ENCODE measurements around the gene PPP1R12A.
"Not testable (repeated sequence)": the region's sequence is repeated elsewhere in the genome, so short reads cannot be mapped to it uniquely, and the experiment has no call there.

PPP1R12A gene

DNA sequence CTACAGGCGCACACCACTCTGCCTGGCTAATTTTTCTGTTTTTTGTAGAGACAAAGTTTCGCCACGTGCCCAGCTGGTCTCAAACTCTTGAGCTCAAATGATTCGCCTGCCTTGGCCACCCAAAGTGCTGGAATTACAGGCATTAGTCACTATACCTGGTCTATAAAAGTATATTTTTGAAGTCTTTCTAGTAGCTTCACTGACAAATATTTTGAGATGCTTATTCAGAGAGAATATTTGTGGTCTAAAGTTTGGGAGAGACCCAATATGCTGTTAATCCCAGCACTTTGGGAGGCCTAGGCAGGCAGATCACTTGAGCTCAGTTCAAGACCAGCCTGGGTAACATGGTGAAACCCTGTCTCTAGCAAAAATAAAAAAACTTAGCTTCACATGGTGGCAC is 22.0 kb upstream of the PPP1R12A start:
- no peaks in the 10 kb centered on the region for H3K4me1 ChIP-seq (ENCODE audit: control insufficient read depth, low read depth, low read length)
- H3K4me3 ChIP-seq (ENCODE audit: low read length), result no peak overlapping the region
- H3K9me3 ChIP-seq (ENCODE audit: control insufficient read depth, low read depth, low read length), result no peaks in the 10 kb centered on the region
- H3K27ac ChIP-seq (ENCODE audit: low read length), result no peak overlapping the region
- no peak overlapping the region for H3K9ac ChIP-seq (ENCODE audit: low read length)
- H3K27me3 ChIP-seq (ENCODE audit: control insufficient read depth, insufficient read depth, low read length), result no peaks in the 10 kb centered on the region
- H3K36me3 ChIP-seq (ENCODE audit: control insufficient read depth, low read depth, low read length), result no peaks in the 10 kb centered on the region

DNA sequence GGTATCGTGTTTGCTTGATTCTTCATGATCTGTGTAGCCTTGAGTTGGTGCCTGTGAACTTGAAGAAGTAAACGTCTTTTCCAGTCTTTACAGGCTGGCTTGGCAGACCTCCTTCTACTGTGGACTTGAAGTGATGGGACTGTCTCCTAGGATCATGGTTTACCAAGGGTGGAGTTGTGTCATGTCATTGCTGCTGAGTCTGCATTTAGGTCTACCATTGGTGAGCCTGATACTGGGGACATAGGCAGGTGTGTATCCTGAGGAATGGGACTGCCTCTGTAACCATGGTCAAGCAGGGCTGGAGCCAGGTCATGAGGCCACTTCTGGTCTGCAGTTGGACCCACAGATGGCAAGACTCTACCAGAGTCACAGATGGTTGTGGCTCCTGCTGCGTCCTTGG is 20.7 kb upstream of the PPP1R12A start:
- Histone ChIP-seq H3K9me3 (ENCODE audit: control insufficient read depth, low read depth, low read length) (no peaks in the 10 kb centered on the region), H3K9ac (ENCODE audit: low read length) (no peak overlapping the region), H3K27ac (ENCODE audit: low read length) (no peak overlapping the region), H3K4me3 (ENCODE audit: low read length) (no peak overlapping the region), H3K27me3 (ENCODE audit: control insufficient read depth, insufficient read depth, low read length) (no peaks in the 10 kb centered on the region), H3K36me3 (ENCODE audit: control insufficient read depth, low read depth, low read length) (no peaks in the 10 kb centered on the region), H3K4me1 (ENCODE audit: control insufficient read depth, low read depth, low read length) (no peaks in the 10 kb centered on the region)

DNA sequence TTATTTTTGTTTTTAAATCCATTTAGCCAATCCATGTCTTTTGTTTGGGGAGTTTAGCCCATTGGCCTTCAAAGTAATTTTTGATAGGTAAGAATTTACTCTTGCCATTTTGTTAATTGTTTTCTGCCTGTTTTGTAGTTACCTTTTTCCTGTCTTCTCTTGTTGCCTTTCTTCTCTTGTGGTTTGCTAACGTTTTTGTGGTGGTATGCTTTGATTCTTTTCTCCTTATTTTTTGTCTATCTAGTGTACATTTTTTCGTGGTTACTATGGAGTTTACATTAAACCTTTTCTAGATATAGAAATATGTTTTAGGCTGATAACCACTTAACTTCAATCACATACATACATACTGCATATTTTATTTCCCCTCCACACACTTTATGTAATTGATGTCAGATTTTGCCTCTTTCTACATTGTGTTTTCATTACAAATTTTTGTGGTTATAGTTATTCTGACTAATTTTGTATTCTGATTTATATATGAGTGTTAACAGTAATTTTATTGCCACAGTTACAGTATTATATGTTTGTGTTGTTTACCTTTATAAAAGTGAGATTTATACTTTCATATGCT is 19.2 kb upstream of the PPP1R12A start:
- Histone ChIP-seq H3K9me3 (ENCODE audit: control insufficient read depth, low read depth, low read length) (no peaks in the 10 kb centered on the region), H3K4me1 (ENCODE audit: control insufficient read depth, low read depth, low read length) (no peaks in the 10 kb centered on the region), H3K27ac (ENCODE audit: low read length) (no peak overlapping the region), H3K9ac (ENCODE audit: low read length) (no peak overlapping the region), H3K27me3 (ENCODE audit: control insufficient read depth, insufficient read depth, low read length) (no peaks in the 10 kb centered on the region), H3K36me3 (ENCODE audit: control insufficient read depth, low read depth, low read length) (no peaks in the 10 kb centered on the region), H3K4me3 (ENCODE audit: low read length) (no peak overlapping the region)

DNA sequence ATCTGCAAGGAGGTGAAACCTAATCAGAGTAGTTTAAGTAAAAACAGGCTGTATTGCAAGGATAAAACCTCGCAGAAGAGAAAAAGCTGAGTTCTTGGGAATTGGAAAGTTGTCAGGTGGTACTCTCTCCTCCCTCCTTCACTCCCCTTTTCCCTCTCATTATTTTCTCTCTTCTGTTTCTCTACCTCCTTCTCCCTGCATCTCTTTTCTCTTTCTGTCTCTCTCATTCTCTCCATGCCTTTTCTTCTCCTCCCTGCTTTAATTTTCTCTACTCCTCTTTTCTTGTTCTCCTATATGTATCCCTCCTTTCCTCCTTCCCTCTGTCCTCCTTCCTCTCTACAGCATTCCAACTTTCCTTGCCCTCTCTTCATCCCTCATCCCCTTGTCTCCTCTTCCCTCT is 14.2 kb upstream of the PPP1R12A start:
- Histone ChIP-seq H3K4me3 (ENCODE audit: low read length) (no peak overlapping the region), H3K27ac (ENCODE audit: low read length) (no peak overlapping the region), H3K9ac (ENCODE audit: low read length) (no peak overlapping the region), H3K9me3 (ENCODE audit: control insufficient read depth, low read depth, low read length) (no peaks in the 10 kb centered on the region), H3K36me3 (ENCODE audit: control insufficient read depth, low read depth, low read length) (no peaks in the 10 kb centered on the region), H3K4me1 (ENCODE audit: control insufficient read depth, low read depth, low read length) (no peaks in the 10 kb centered on the region), H3K27me3 (ENCODE audit: control insufficient read depth, insufficient read depth, low read length) (no peaks in the 10 kb centered on the region)

DNA sequence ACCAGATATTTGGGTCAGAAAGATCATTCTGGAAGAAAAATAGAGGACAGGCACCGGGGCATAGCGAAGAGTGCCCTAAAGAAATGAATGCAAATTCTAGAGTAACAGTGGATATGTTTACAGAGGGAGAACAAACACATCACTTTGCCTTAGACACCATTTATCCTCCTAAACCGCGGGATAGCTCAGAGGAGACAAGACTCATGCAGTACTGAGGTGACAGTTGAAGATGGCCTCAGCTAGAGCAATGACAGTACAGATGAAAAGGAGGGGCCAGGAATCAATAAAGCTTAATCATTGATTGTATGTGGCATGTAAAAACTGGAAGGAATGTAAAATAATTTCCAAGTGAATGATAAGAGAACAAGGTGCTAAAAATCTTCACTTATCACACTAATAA is 10.5 kb upstream of the PPP1R12A start:
- H3K27ac ChIP-seq (ENCODE audit: low read length), result no peak overlapping the region
- H3K4me1 ChIP-seq (ENCODE audit: control insufficient read depth, low read depth, low read length), result no peaks in the 10 kb centered on the region
- no peaks in the 10 kb centered on the region for H3K36me3 ChIP-seq (ENCODE audit: control insufficient read depth, low read depth, low read length)
- H3K9ac ChIP-seq (ENCODE audit: low read length), result no peak overlapping the region
- H3K4me3 ChIP-seq (ENCODE audit: low read length), result no peak overlapping the region
- no peaks in the 10 kb centered on the region for H3K27me3 ChIP-seq (ENCODE audit: control insufficient read depth, insufficient read depth, low read length)
- H3K9me3 ChIP-seq (ENCODE audit: control insufficient read depth, low read depth, low read length), result no peaks in the 10 kb centered on the region

- Histone ChIP-seq H3K4me1 (ENCODE audit: control insufficient read depth, low read depth, low read length) (no peaks in the 10 kb centered on the region), H3K9ac (ENCODE audit: low read length) (no peak overlapping the region), H3K27me3 (ENCODE audit: control insufficient read depth, insufficient read depth, low read length) (no peaks in the 10 kb centered on the region), H3K27ac (ENCODE audit: low read length) (no peak overlapping the region), H3K9me3 (ENCODE audit: control insufficient read depth, low read depth, low read length) (no peaks in the 10 kb centered on the region), H3K4me3 (ENCODE audit: low read length) (no peak overlapping the region), H3K36me3 (ENCODE audit: control insufficient read depth, low read depth, low read length) (no peaks in the 10 kb centered on the region)
Observed at GRCh38 chr12:79944565-79944964, 9.7 kb upstream of the PPP1R12A start.

- H3K4me3 ChIP-seq (ENCODE audit: low read length); H3K27ac ChIP-seq (ENCODE audit: low read length); H3K9ac ChIP-seq (ENCODE audit: low read length); H3K36me3 ChIP-seq (ENCODE audit: control insufficient read depth, low read depth, low read length); H3K9me3 ChIP-seq (ENCODE audit: control insufficient read depth, low read depth, low read length); H3K4me1 ChIP-seq (ENCODE audit: control insufficient read depth, low read depth, low read length); H3K27me3 ChIP-seq (ENCODE audit: control insufficient read depth, insufficient read depth, low read length): not testable (repeated sequence)
Observed at GRCh38 chr12:79942846-79943245, 7.9 kb upstream of the PPP1R12A start.

- Histone ChIP-seq H3K27ac (ENCODE audit: low read length) (no peak overlapping the region), H3K9me3 (ENCODE audit: control insufficient read depth, low read depth, low read length) (no peaks in the 10 kb centered on the region), H3K27me3 (ENCODE audit: control insufficient read depth, insufficient read depth, low read length) (no peaks in the 10 kb centered on the region), H3K4me1 (ENCODE audit: control insufficient read depth, low read depth, low read length) (peaks cover 11% of the 10 kb centered on the region), H3K36me3 (ENCODE audit: control insufficient read depth, low read depth, low read length) (no peaks in the 10 kb centered on the region), H3K4me3 (ENCODE audit: low read length) (no peak overlapping the region), H3K9ac (ENCODE audit: low read length) (no peak overlapping the region)
Observed at GRCh38 chr12:79939728-79940310, 4.9 kb upstream of the PPP1R12A start.

DNA sequence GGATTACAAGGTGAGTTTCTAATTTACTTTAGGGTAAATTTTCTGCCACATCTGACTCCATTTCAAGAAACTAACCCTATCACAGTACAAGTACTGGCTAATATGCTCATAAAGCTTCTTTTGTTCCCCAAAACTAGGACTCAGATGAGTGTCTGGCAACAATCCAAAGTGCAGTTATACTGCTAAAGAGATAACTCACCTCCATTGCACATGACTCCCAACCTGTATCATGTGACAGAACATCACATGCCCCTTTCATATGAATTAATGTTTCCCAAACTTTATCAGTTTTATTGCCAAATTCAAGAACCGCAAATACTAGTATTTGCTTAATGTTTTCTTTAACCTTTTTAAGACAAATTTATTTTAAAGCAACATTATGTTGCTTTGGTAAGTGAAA is 3.9 kb upstream of the PPP1R12A start:
- H3K36me3 ChIP-seq (ENCODE audit: control insufficient read depth, low read depth, low read length), result no peaks in the 10 kb centered on the region
- H3K27me3 ChIP-seq (ENCODE audit: control insufficient read depth, insufficient read depth, low read length), result no peaks in the 10 kb centered on the region
- no peak overlapping the region for H3K27ac ChIP-seq (ENCODE audit: low read length)
- peaks cover 11% of the 10 kb centered on the region for H3K4me1 ChIP-seq (ENCODE audit: control insufficient read depth, low read depth, low read length)
- H3K9me3 ChIP-seq (ENCODE audit: control insufficient read depth, low read depth, low read length), result no peaks in the 10 kb centered on the region
- H3K4me3 ChIP-seq (ENCODE audit: low read length), result no peak overlapping the region
- H3K9ac ChIP-seq (ENCODE audit: low read length), result no peak overlapping the region

DNA sequence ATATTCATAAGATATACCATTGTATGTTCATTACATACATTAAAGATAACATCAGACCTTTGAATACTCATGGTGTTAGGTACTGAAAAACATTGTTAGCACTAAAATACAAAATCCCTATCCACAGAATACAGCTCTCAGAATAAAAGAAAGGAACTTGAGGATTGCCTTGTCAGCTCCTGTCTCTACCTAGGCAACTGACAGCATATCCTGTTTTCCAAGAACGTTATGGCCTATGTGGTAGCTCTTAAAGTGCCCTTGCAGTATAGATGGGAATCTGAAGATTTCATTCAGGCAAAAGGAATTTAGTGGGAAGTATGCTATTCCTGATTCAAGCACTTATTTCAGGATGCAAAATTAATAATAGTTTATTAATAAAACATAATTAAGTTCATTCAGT is 1.8 kb upstream of the PPP1R12A start:
- H3K9ac ChIP-seq (ENCODE audit: low read length), result no peak overlapping the region
- peaks cover 23% of the 10 kb centered on the region for H3K4me1 ChIP-seq (ENCODE audit: control insufficient read depth, low read depth, low read length)
- H3K27me3 ChIP-seq (ENCODE audit: control insufficient read depth, insufficient read depth, low read length), result no peaks in the 10 kb centered on the region
- H3K9me3 ChIP-seq (ENCODE audit: control insufficient read depth, low read depth, low read length), result no peaks in the 10 kb centered on the region
- H3K4me3 ChIP-seq (ENCODE audit: low read length), result no peak overlapping the region
- H3K27ac ChIP-seq (ENCODE audit: low read length), result no peak overlapping the region
- H3K36me3 ChIP-seq (ENCODE audit: control insufficient read depth, low read depth, low read length), result no peaks in the 10 kb centered on the region

DNA sequence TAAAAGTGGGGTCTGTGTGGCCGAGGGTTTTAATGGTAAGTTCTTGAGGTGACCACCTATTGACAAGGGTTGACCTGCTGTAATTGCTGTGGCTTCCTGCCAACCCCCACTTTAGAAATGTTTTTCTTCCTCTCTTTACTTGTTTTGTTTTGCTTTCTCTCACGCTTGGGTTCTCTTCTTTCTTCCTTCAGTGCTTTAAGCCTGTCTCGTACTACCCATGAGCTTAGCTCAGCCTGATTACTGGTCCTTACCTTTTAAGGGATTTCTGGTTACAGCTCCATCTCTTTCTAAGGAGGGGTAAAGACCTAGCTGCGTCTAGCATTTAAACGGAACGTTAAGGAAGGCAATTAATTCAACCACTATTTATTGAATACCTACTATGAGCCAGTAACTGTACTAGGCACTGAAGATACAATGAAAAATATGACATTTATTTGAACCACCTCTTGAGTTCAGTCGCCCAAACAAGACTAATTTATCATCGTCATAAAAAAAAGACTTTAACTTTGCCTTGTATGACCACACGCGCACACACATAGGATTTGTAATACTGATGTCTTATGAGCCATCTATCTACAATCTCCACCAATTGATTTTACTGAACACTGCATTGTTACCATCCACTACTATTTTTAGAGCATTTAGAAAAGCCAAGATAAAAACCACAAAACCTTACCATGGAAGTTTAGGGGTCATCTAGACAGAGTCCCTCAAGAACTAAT is 888 bp upstream of the PPP1R12A start:
- Histone ChIP-seq H3K4me1 (ENCODE audit: control insufficient read depth, low read depth, low read length) (peaks cover 26% of the 10 kb centered on the region), H3K9me3 (ENCODE audit: control insufficient read depth, low read depth, low read length) (no peaks in the 10 kb centered on the region), H3K4me3 (ENCODE audit: low read length) (peak overlapping the region; percentile 85), H3K27ac (ENCODE audit: low read length) (peak overlapping the region; percentile 92), H3K9ac (ENCODE audit: low read length) (peak overlapping the region; percentile 87), H3K27me3 (ENCODE audit: control insufficient read depth, insufficient read depth, low read length) (no peaks in the 10 kb centered on the region), H3K36me3 (ENCODE audit: control insufficient read depth, low read depth, low read length) (no peaks in the 10 kb centered on the region)

All from iPS-18a (cell line).